Measurements from ENCODE around the gene TFPI2. TPM values are rescaled to one million over a fixed set of nuclear protein-coding genes. Genes with fewer than 3 reads are reported as not detected.

The TFPI2 gene, protein sequence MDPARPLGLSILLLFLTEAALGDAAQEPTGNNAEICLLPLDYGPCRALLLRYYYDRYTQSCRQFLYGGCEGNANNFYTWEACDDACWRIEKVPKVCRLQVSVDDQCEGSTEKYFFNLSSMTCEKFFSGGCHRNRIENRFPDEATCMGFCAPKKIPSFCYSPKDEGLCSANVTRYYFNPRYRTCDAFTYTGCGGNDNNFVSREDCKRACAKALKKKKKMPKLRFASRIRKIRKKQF
- 1.7 and 5.8 TPM in 2 replicates for total RNA-seq

DNA sequence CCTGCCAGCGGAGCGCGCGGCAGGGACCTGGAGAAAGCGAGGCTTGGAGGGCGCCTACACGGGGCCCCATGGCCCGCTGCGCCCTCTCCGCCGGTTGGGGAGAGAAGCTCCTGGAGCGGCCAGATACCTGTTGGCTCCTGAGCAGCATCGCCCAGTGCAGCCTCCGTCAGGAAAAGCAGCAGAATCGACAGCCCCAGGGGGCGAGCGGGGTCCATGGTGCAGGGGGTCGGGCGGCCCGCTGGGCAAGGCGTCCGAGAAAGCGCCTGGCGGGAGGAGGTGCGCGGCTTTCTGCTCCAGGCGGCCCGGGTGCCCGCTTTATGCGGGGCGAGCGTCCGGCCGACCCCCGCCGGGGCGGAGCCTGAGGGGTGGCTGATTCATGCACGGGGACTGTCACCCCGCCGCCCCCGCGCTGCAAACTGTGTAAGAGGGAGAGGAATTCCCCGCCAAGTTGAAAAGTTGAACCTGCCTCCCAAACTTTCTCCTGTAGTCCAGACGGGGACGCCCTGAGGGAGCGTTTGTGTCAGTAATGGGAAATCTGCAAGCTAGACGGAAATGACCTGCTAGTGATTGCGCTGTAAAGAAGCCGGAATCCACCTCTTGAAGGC lies at the start of gene TFPI2:
Gene TFPI2 (minus strand): TSS at position 290 of the 605 bp plus-strand sequence. CDS start 75 bp downstream, at position 215.

DNA sequence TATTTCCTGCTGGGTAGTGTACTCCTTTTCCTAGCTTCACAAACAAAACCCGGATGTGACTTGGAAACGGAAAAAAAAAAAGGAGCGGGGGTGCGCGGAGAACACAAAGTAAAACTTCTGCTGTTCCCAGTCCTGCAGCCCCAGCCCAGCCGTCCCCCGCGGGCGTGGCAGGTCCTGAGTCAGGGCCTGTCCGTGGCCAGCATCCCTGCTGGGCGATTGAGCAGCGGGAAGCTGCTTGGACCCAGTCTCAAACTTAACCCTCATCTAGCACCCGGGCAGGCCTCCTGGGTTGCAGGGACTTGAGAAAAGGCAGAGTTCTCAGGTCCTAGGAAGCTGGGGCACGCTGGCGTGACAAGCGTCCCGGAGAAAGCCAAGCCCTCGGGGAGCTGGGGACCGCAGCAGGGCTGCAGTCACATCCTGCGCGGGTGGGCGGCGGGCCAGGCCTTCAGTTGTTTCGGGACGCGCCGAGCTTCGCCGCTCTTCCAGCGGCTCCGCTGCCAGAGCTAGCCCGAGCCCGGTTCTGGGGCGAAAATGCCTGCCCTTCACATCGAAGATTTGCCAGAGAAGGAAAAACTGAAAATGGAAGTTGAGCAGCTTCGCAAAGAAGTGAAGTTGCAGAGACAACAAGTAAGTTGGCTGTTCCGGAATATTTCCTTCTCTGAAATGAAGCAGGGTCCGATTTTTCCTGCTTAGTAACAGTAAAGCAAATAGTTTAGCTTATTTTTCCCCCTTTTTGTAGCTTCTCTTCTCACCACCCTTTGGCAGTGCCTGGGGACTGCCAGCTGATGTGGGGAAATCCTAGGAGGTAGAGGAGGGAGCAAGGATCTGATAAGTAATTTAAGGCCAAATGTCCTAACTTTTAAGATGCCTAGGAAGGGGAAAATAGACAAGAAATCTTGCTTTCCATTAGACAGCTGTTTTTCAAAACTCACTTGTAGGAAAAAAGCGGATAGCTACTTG lies 31.3 kb upstream of the TFPI2 start, which contains the start of gene GNG11:
Gene GNG11 (plus strand): TSS at position 129 of the 960 bp plus-strand sequence. CDS start 403 bp downstream, at position 532.

DNA sequence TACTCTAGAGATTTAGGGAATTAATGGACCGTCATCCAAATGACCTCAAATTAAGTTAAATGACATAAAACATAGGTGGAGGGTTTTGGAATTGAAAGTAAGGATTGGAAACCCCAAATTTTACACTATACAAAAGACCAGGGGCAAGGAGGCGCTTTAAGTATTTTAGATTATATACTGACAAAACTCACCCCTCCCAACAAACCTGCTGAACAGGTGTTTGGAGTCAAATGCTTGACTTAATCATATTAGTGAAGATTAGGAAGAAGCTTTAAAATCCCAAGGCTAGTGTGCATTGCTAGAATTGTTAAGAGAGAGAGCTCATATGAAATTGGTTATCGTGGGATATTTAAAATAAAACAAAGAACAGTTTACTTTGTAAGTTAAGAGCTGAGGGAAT lies 15.7 kb upstream of the TFPI2 start, which contains the start of gene GNGT1:
Gene GNGT1 (plus strand): TSS at position 301 of the 400 bp plus-strand sequence. CDS start 180 bp downstream, outside the sequence.

Other genes starting within 250 kb of the TFPI2 start
- not detected in 2 replicates for gene GNGT1, start 15.8 kb upstream of the TFPI2 start, total RNA-seq
- under 0.01 and 0.07 TPM in 2 replicates for gene GNG11, start 31.0 kb upstream of the TFPI2 start, total RNA-seq
- gene BET1, start 113.6 kb upstream of the TFPI2 start, total RNA-seq, result 33.8 and 38.3 TPM in 2 replicates

Measured in nasal cavity respiratory epithelium epithelial cell of viscerocranial mucosa (primary cell).